H9 (cell line): ENCODE measurements around the gene CAMTA1. TPM values are rescaled to one million over a fixed set of nuclear protein-coding genes. Genes with fewer than 3 reads are reported as not detected.
A peak's percentile ranks its signal among the peaks of the same experiment; 100 is the strongest.

ENCODE experiments used
- DNase-seq: peaks from one replicate; pipeline ENCODE4 v3.0.0-alpha.2; 2017
- H2AFZ ChIP-seq: one replicate; pipeline ENCODE4 v1.6.1; 2013; ENCODE audit warnings: mild to moderate bottlenecking, low read length, control low read depth, moderate library complexity
- H2AK5ac ChIP-seq: 2 replicates; pipeline ENCODE4 v1.6.1; 2013; ENCODE audit warnings: low read length, control low read depth, mixed read lengths; ENCODE audit not compliant: insufficient read length
- H2BK120ac ChIP-seq: one replicate; pipeline ENCODE4 v1.6.1; 2013; ENCODE audit warnings: low read depth, mild to moderate bottlenecking, low read length, control low read depth, inconsistent platforms; ENCODE audit not compliant: poor library complexity, severe bottlenecking
- H2BK12ac ChIP-seq: 2 replicates; pipeline ENCODE4 v1.6.1; 2013; ENCODE audit warnings: low read length, control low read depth, mixed read lengths, low read depth; ENCODE audit not compliant: insufficient read length
- H2BK15ac ChIP-seq: 2 replicates; pipeline ENCODE4 v1.6.1; 2013; ENCODE audit warnings: low read depth, low read length, control low read depth
- H2BK20ac ChIP-seq: one replicate; pipeline ENCODE4 v1.6.1; 2013; ENCODE audit warnings: low read depth, mild to moderate bottlenecking, low read length, control low read depth, inconsistent platforms; ENCODE audit not compliant: poor library complexity, severe bottlenecking
- H2BK5ac ChIP-seq: 2 replicates; pipeline ENCODE4 v1.6.1; 2013; ENCODE audit warnings: low read length, control low read depth, mixed read lengths; ENCODE audit not compliant: insufficient read length
- H3K14ac ChIP-seq: 2 replicates; pipeline ENCODE4 v1.6.1; 2013; ENCODE audit warnings: low read length, control low read depth; ENCODE audit not compliant: insufficient read depth
- H3K18ac ChIP-seq: 2 replicates; pipeline ENCODE4 v1.6.1; 2013; ENCODE audit warnings: low read depth, mild to moderate bottlenecking, mixed read lengths, low read length, control low read depth; ENCODE audit not compliant: insufficient read length
- H3K23ac ChIP-seq: 2 replicates; pipeline ENCODE4 v1.6.1; 2013; ENCODE audit warnings: low read length, control low read depth, mixed read lengths, low read depth; ENCODE audit not compliant: insufficient read length
- H3K23me2 ChIP-seq: 2 replicates; pipeline ENCODE4 v1.6.1; 2013; ENCODE audit warnings: low read depth, mild to moderate bottlenecking, mixed read lengths, low read length, control low read depth; ENCODE audit not compliant: insufficient read length, poor library complexity, severe bottlenecking
- H3K27ac ChIP-seq: 2 replicates; pipeline ENCODE4 v1.5.1; 2013; ENCODE audit warnings: low read length, control low read depth, mixed read lengths, low read depth; ENCODE audit not compliant: insufficient read length
- H3K27me3 ChIP-seq: 2 replicates; pipeline ENCODE4 v1.6.1; 2013; ENCODE audit warnings: low read length, control low read depth, inconsistent platforms; ENCODE audit not compliant: insufficient read depth
- H3K4ac ChIP-seq: 2 replicates; pipeline ENCODE4 v1.6.1; 2013; ENCODE audit warnings: low read depth, mild to moderate bottlenecking, control low read depth, inconsistent platforms, low read length, moderate library complexity
- H3K4me1 ChIP-seq: 2 replicates; pipeline ENCODE4 v1.6.1; 2013; ENCODE audit warnings: low read length, control low read depth, inconsistent platforms; ENCODE audit not compliant: insufficient read depth
- H3K4me2 ChIP-seq: 2 replicates; pipeline ENCODE4 v1.6.1; 2013; ENCODE audit warnings: low read length, control low read depth, mixed read lengths; ENCODE audit not compliant: insufficient read length, insufficient read depth
- H3K56ac ChIP-seq: 2 replicates; pipeline ENCODE4 v1.6.1; 2013; ENCODE audit warnings: low read depth, mild to moderate bottlenecking, mixed read lengths, low read length, control low read depth; ENCODE audit not compliant: insufficient read length
- H3K79me1 ChIP-seq: 2 replicates; pipeline ENCODE4 v1.6.1; 2013; ENCODE audit warnings: low read depth, mild to moderate bottlenecking, moderate library complexity, low read length, control low read depth, inconsistent platforms; ENCODE audit not compliant: insufficient read depth, poor library complexity, severe bottlenecking
- H3K79me2 ChIP-seq: 2 replicates; pipeline ENCODE4 v1.6.1; 2013; ENCODE audit warnings: low read length, control low read depth, inconsistent platforms; ENCODE audit not compliant: insufficient read depth
- H3K9ac ChIP-seq: 2 replicates; pipeline ENCODE4 v1.6.1; 2013; ENCODE audit warnings: low read length, control low read depth, mixed read lengths; ENCODE audit not compliant: insufficient read length; ENCODE audit errors: extremely low read depth
- H3K9me3 ChIP-seq: one replicate; pipeline ENCODE4 v1.6.1; 2013; ENCODE audit warnings: low read depth, low read length, inconsistent platforms; ENCODE audit not compliant: control insufficient read depth
- H3T11ph ChIP-seq: one replicate; pipeline ENCODE4 v1.6.1; 2013; ENCODE audit warnings: mild to moderate bottlenecking, low read length, control low read depth, inconsistent platforms
- H4K20me1 ChIP-seq: one replicate; pipeline ENCODE4 v1.6.1; 2013; ENCODE audit not compliant: control insufficient read depth, insufficient read length, insufficient read depth
- H4K5ac ChIP-seq: 2 replicates; pipeline ENCODE4 v1.6.1; 2013; ENCODE audit warnings: low read depth, mild to moderate bottlenecking, mixed read lengths, low read length, control low read depth; ENCODE audit not compliant: insufficient read length
- H4K8ac ChIP-seq: replicated peaks from 2 replicates; pipeline ENCODE4 v1.6.1; 2013; ENCODE audit warnings: low read length, control low read depth, mixed read lengths, low read depth; ENCODE audit not compliant: insufficient read length
- H4K91ac ChIP-seq: 2 replicates; pipeline ENCODE4 v1.6.1; 2013; ENCODE audit warnings: low read depth, mild to moderate bottlenecking, moderate library complexity, mixed read lengths, low read length, control low read depth; ENCODE audit not compliant: insufficient read length
- H3K27ac Mint-ChIP-seq, 3 experiments: 2 replicates in 2 of 3; 3 replicates in 1 of 3; pipeline ENCODE4 v1.8.0; 2020 to 2021; ENCODE audit warnings: mixed read lengths in 3 of 3, mild to moderate bottlenecking in 1 of 3, moderate library complexity in 1 of 3
- H3K27me3 Mint-ChIP-seq: 2 replicates; pipeline ENCODE4 v1.8.0; 2021; ENCODE audit warnings: low read depth, mild to moderate bottlenecking, moderate library complexity, mixed read lengths
- H3K36me3 Mint-ChIP-seq, 3 experiments: 2 replicates in 2 of 3; 3 replicates in 1 of 3; pipeline ENCODE4 v1.8.0; 2020 to 2021; ENCODE audit warnings: low read depth in 3 of 3, mixed read lengths in 3 of 3; ENCODE audit not compliant: insufficient read depth in 1 of 3
- H3K4me1 Mint-ChIP-seq, 2 experiments: 2 replicates each; pipeline ENCODE4 v1.8.0; 2020; ENCODE audit warnings: mixed read lengths in 2 of 2
- H3K4me3 Mint-ChIP-seq, 2 experiments: 2 replicates in 1 of 2; 3 replicates in 1 of 2; pipeline ENCODE4 v1.8.0; 2020 to 2021; ENCODE audit warnings: mild to moderate bottlenecking in 2 of 2, mixed read lengths in 2 of 2, moderate library complexity in 1 of 2
- H3K9me3 Mint-ChIP-seq, 2 experiments: 2 replicates in 1 of 2; 3 replicates in 1 of 2; pipeline ENCODE4 v1.8.0; 2020; ENCODE audit warnings: mild to moderate bottlenecking in 2 of 2, mixed read lengths in 2 of 2, moderate library complexity in 1 of 2
- CTCF ChIP-seq: fragments of 200-600 bp; sonication (generic); conservative IDR thresholded peaks from 3 replicates; pipeline ENCODE4 v1.8.0; 2021; ENCODE audit warnings: antibody characterized with exemption, mild to moderate bottlenecking
- WGBS: extraction: QIAGEN DNeasy Blood & Tissue Kit; methylation state at CpG from one replicate; pipeline ENCODE4 v1.1.7; 2013; ENCODE audit warnings: missing lambda C conversion rate, low lambda C conversion rate, mixed read lengths; ENCODE audit not compliant: insufficient read length; ENCODE audit errors: extremely low coverage; 5-methylcytosine and 5-hydroxymethylcytosine counted together
- total RNA-seq: library from RNA; stranded (reverse); gene quantifications from 2 replicates; pipeline ENCODE4 v1.2.1, GENCODE V29; 2021

The CAMTA1 gene
- total RNA-seq, 1 experiment from 2014 or later: 115 TPM

GRCh38 chr1:7235871-7236517 lies 450.7 kb downstream of the CAMTA1 start:
- no peak overlapping the region for H3K9ac ChIP-seq

More at GRCh38 chr1:7235871-7236517, 450.7 kb downstream of the CAMTA1 start:
- Mint-ChIP-seq H3K27me3 (no peaks in the 10 kb centered on the region; the same call in 1 of the 2 replicates), H3K36me3 (no peaks in the 10 kb centered on the region), H3K9me3 (peaks cover 2 to 6% of the 10 kb centered on the region in 2 experiments; a peak in 2 of 5 replicates), H3K4me3 (no peak overlapping the region), H3K27ac (peak overlapping the region in 1 of 3 experiments; percentile 35; a peak in 1 of 7 replicates), H3K4me1 (no peaks in the 10 kb centered on the region; a peak in 1 of 4 replicates)
- no peak overlapping the region for H3K4ac ChIP-seq
- H2BK5ac ChIP-seq: no peak overlapping the region
- no peak overlapping the region for H4K91ac ChIP-seq
- H2BK120ac ChIP-seq: no peak overlapping the region
- H4K8ac ChIP-seq: no peak overlapping the region
- H4K5ac ChIP-seq: no peak overlapping the region
- H3K27ac ChIP-seq: no peak overlapping the region
- H2BK12ac ChIP-seq: no peak overlapping the region
- H3K23ac ChIP-seq: no peak overlapping the region
- no peaks in the 10 kb centered on the region for H3K4me1 ChIP-seq
- H2BK15ac ChIP-seq: no peak overlapping the region
- no CpG with 5 or more reads among the region's 17 CpGs for WGBS
- no peaks in the 10 kb centered on the region for H3K79me2 ChIP-seq
- H3K18ac ChIP-seq: no peak overlapping the region
- H2AFZ ChIP-seq: no peak overlapping the region
- no peak for TF ChIP-seq CTCF
- no peak overlapping the region for H3K4me2 ChIP-seq
- no peak overlapping the region for H3K56ac ChIP-seq
- no peak for DNase-seq
- no peak overlapping the region for H2AK5ac ChIP-seq
- H3T11ph ChIP-seq: no peak overlapping the region
- H3K9me3 ChIP-seq: no peaks in the 10 kb centered on the region
- H3K23me2 ChIP-seq: no peaks in the 10 kb centered on the region
- no peak overlapping the region for H2BK20ac ChIP-seq
- no peak overlapping the region for H3K14ac ChIP-seq
- H3K27me3 ChIP-seq: no peaks in the 10 kb centered on the region
- no peaks in the 10 kb centered on the region for H4K20me1 ChIP-seq
- no peaks in the 10 kb centered on the region for H3K79me1 ChIP-seq
